IPS DF 19.7 (cell line): ENCODE data around the gene STC2.

Experiments
- DNase-seq: peaks from one replicate; pipeline ENCODE4 v3.0.0-alpha.2; 2013; ENCODE audit warnings: low read depth, low spot score

The STC2 gene

DNA sequence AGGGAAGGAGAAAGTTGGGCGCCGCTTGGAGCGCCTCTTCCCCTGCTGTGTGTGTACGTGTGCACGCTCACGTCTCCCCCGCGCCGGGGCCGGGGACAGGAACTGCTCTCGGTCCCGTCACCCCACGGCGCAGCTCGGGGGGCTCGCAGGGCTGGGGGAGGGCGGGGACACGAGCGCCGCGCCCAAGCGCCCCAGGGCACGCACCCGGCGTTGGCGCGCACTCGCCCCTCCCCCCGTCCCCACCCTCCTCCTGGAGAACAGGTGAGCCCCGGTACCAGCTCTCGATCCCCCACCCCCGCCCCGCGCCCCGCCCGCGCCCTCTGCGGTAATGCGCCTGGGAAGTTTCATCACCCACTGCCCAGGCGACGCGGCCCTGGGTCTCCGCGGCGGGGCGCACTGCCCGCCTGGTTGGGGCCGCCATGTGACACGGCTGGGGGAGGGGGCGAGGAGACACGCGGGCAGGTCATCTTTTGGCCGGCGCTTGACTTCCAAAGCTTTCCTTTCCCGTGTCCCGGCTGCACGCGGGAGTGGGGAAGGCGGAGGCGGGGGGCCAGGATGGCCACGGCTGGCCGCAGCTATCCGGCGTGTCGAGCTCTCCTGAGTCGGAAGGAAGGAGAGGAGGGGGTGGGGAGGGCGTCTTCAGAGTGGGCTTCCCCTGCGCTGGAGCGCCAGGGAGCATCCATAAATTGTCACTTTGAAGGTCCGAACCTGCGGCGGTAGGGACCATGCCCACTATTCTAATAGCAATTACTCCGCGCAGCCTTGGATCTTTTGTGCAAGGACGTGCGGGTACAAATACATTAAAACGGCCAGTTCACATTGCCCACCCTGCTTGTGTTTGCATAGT is 1.5 kb upstream of the STC2 start:
- DNase-seq = no peak

GRCh38 chr5:173328844-173329490 is 753 bp upstream of the STC2 start:
- DNase-seq = no peak

DNA sequence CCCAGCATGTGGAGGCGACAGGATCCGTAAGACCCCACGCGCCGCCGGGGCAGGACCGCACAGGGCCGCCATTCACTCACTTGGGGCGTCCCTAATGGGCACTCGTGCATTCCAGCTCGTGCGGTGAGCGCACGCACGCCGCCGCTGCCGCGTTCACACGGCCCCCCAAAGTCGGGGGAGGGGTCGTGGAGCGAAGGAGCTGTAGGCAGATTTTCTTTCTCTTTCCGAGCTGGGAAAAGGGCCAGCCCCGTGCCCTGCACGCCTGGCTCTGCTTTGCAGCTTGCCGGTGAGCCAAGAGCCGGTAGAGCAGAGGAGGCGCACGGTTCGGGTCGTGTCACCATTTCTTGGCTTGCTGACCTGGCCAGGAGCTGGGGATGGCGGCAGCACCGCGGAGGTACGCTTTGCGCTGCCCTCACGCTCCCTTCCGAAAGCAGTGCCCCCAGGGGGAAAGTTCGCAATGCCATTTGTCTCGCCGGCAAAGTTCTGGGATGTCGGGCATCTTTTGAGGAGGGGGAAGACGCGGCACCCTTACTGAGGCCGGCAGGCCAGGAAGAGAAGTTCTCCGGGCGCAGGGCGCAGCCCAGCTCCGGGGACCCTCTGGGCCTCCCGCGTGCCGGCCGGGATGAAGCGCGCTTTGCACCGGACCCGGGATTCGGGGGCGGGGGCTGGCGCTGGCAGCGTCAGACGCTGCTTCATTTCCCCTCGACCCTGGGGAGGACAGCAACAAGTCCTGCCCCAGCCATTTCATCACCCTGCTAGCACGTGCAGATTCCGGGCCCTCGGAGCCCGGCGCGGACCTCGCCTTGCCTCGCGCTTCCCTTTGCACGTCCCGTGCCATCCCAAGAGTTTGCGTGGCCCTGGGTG is 898 bp downstream of the STC2 start:
- no peak for DNase-seq

GRCh38 chr5:173326501-173326960 is 1.7 kb downstream of the STC2 start:
- no peak for DNase-seq

- DNase-seq = no peak
Observed at GRCh38 chr5:173325091-173325698, 3.0 kb downstream of the STC2 start.

DNA sequence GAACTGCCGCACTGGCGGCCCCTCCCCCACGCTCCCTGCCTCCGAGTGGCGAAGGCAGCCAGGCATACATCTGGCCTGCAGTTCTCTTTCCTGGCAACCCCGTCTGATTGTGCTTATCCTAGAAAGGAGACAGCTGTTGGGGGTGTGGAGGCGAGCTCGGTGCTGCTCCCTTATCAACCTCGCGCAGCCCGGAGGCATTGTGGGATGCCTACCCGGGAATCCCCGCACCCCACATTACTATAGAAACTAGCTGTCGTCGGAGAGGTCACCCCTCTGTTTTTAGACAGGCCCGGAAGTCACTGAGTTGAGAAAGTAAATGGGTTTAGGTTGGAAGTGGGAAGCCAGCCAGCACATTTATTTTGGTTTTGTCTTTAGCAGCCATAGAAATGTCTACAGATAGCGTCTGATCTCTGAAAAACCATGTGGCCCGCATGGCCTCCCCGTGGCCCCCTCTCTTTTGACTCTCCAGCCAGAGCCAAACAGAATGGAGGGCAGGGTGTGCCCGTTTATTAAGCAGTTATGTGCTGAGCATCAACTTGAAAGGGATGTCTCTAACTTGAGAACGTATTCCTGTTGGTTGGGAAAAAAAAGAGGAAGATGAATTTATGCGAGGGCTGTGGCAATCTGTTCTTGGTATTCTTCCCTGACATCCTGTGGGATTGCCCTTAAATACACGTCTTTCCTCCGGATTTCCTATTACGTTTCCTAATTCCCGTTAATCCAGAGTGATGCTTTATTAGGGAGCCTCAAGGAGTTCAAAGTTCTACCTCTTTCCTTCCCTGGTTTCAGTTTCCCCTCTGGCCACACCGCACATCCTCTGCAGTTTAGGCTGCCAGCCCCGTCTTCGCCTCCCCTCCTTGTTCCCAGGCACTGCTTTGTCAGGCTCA is 3.9 kb downstream of the STC2 start:
- no peak for DNase-seq

DNA sequence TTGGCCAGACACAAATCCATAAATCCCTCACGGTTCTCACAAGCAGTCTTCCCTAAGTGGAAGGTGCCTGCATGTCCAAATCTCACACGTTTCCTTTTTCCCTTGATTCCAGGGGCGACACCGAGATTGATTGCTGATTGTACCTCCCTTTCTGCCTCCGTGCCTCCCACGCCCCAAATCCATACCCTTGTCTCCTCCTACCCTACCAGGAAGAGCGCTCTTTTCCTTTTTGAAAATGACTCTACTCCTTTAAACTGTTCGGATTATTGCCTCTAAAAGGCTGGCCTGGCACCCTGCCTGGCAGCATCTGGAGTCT is 4.5 kb downstream of the STC2 start:
- DNase-seq = no peak

DNA sequence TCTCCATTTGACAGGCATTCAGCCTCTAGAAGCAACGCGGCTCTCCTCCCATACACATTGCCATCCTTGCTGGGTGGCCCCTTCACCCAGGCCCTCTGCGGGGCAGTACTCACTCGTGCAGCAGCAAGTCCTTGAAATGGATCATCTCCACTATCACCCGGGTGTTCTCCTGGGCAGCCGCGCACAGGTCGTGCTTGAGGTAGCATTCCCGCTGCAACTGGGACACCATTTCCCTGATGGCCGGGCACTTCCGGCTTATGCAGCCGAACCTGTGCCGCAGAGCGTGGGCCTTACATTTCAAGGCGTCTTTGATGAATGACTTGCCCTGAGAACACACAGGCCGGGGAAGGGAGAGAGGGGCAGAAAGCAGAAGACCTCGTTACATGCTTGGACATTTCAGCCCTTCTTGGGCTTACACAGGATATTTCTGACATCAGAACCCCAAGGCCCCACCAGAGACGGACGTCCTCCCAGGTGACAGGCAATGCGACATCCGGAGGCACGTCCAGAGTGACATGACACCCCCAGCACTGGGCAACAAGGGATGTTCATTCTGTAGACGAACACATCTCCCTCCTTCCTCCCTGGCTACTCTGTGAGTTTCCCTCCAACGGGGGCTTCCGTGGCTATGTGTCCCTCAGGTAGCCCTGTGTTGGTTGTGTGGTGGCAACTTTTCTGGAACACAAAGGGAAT is 5.0 kb downstream of the STC2 start:
- DNase-seq = no peak

DNA sequence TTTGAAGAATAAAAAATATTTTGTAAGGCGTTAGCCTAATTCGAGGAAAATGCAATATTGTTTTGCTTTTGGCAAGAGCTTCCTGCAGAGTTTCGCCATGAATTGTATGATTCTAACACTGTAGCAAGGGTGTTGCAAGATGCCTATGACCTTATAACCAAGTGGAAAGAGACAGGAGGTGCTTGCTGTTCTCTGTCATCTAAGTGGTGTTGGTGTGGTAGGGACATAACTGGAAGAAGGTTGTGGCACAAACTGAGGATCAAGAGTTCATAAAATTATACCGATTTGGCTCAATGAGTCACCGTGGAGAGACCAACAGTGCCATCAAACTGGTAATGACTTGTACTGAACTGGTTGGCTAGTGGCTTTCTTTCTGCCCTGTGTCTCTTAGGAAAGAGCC is 6.3 kb downstream of the STC2 start:
- no peak for DNase-seq

- no peak for DNase-seq
Observed at GRCh38 chr5:173320259-173320658, 8.0 kb downstream of the STC2 start.

- DNase-seq = no peak
Observed at GRCh38 chr5:173319646-173320045, 8.6 kb downstream of the STC2 start.

- no peak for DNase-seq
Observed at GRCh38 chr5:173318881-173319620, 9.2 kb downstream of the STC2 start.

DNA sequence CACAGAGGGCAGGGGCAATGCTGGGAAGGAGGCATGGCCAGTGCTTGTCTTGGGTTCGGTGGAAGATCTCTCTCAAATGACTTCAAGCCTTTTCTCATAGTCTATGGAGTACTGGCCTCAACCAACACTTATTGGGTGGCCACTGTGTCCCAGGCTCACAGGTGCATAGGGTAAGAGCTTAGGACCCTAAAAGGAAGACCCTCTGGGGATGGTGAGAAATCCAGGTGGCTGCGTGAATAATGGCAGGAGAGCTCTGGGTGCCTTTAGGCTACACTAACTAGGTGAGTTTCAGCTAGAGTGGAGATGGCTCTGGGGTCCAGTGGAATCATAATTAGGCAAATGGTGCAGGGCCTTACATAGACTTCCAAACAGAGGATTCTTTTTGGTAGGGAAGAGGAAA is 9.9 kb downstream of the STC2 start:
- no peak for DNase-seq

- no peak for DNase-seq
Observed at GRCh38 chr5:173317852-173318251, 10.4 kb downstream of the STC2 start.

DNA sequence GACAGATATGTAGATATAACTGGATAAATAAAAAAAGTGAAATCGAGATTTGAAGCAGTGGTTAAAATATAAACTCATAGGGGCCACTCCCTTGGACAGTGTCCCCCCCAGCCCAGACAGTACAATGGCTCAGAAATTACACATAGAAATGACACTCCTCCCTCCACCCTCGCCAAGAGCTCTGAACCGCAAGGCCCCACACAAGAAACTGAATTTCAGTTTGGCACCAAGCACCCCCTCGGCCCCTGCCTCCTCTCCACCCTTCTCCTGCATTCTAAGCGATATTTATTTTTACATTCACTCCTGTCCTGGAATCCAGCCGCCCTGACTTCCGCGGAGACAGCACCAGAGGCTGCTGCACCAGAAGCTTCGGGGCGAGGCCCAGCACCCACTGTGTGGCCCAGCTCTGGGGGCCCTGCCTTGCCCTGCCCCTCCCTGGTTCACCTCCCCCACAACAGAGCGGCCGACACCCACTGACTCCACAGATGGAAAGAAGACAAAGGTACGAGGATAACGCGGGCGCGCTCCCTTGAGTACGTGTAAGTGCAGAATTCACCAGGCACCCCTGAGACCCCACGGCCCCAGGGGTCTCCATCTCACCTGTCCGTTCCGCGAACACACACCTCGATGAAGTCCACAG is 11.0 kb downstream of the STC2 start:
- no peak for DNase-seq

- no peak for DNase-seq
Observed at GRCh38 chr5:173316339-173317020, 11.7 kb downstream of the STC2 start.

DNA sequence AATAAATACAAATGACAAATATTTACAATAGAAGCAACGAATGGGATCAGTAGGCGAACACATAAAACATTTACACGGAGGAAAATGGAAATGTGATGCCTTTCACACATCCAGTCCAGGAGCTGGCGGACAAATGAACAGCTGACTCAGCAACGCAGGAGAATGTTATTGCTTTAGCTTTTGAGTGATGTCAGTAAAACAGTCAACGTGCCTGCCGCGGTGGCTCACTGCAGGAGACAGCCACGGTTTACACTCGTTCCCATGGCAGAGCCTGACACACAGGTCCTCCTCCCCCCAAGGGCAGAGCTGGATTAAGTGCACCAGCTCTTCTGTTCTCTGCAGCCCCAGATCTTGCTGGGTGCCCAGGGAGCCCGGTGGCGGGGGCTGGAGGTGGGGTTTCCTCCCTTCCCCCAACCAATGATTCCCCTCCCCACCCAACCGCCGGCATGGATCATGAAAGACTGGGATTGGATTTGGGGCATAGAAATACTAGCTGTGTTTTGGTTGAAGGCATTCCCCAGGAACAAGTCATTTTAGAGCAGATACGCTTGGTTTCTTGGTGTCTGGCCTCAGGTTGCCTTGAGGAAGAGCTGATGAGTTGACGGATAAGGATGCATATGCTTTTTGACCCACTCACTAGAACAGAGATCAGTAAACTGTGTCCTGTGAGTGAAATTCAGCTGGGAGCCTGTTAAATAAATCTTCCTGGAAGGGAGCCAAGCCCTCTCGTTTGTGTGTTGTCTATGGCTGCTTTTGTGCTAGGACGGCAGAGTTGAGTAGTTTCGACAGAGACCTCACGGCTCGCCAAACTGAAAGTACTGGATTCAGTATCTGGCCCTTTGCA is 12.5 kb downstream of the STC2 start:
- DNase-seq = no peak
